Esophagus squamous epithelium (tissue), 5 donors: ENCODE data around the gene TXNDC12. TPM values are rescaled to one million over a fixed set of nuclear protein-coding genes. Genes with fewer than 3 reads are reported as not detected.
"Not testable (repeated sequence)": the region's sequence is repeated elsewhere in the genome, so short reads cannot be mapped to it uniquely, and the experiment has no call there.

Experiments used
- DNase-seq: peaks from one replicate; lab custom pipeline; 2025; lab: John Stamatoyannopoulos, UW
- H3K27ac ChIP-seq, 4 donors: fragments of 200-600 bp; sonication (generic); one replicate each; pipeline ENCODE4 v1.5.1; 2016 to 2019; ENCODE audit warnings: mild to moderate bottlenecking in 1 of 4
- H3K27me3 ChIP-seq, 4 donors: fragments of 200-600 bp; sonication (generic); 1 replicate in 3 of 4; 2 replicates in 1 of 4; pipeline versions ENCODE4 v1.5.1 to v1.6.0; 2017 to 2021; ENCODE audit warnings: antibody characterized with exemption in 1 of 4
- H3K36me3 ChIP-seq, 3 donors: fragments of 200-600 bp; sonication (generic); one replicate each; pipeline ENCODE4 v1.5.1; 2016 to 2019
- H3K4me1 ChIP-seq, 3 donors: fragments of 200-600 bp; sonication (generic); one replicate each; pipeline ENCODE4 v1.5.1; 2017 to 2019
- H3K4me3 ChIP-seq, 4 donors: fragments of 200-600 bp; sonication (generic); 1 replicate in 3 of 4; 2 replicates in 1 of 4; pipeline ENCODE4 v1.5.1; 2016 to 2019; ENCODE audit warnings: mild to moderate bottlenecking in 2 of 4, moderate library complexity in 1 of 4
- H3K9me3 ChIP-seq, 3 donors: fragments of 200-600 bp; sonication (generic); one replicate each; pipeline ENCODE4 v1.5.1; 2016 to 2019
- POLR2A ChIP-seq, 4 donors: fragments of 450-650 bp; IDR thresholded peaks; one replicate each; pipeline ENCODE4 v1.6.1; 2017; ENCODE audit warnings: antibody characterized with exemption in 4 of 4, mild to moderate bottlenecking in 4 of 4, moderate library complexity in 3 of 4
- WGBS, 2 donors: methylation state at CpG; one replicate each; pipeline ENCODE4 v1.1.5; 2018; 5-methylcytosine and 5-hydroxymethylcytosine counted together
- intact Hi-C: fragments of 100-400 bp; cut with DNase I; formaldehyde crosslinking; loops from one replicate; pipeline ENCODE4 v1.15.0; 2022
- total RNA-seq, 4 donors: library from RNA; depleted of rRNA; stranded (reverse); fragments of >200 nt; gene quantifications; one replicate each; pipeline ENCODE4 v1.1.0, GENCODE V29; 2016
- TF ChIP-seq, protein P1 (sequence below), 6 experiments: fragments of 450-650 bp in 4 of 6; fragments of 200-600 bp in 2 of 6; sonication (generic) in 2 of 6; IDR thresholded peaks; one replicate each; pipeline ENCODE4 v1.5.1; 2016 to 2019; ENCODE audit warnings: antibody characterized with exemption in 6 of 6, mild to moderate bottlenecking in 4 of 6, moderate library complexity in 4 of 6
- donor health status: DM: yes; HTN: yes; CAD: no.

The TXNDC12 gene
- total RNA-seq, 4 donors from 2014 or later, result 16.6 to 29.8 (median 23.2) TPM

DNA sequence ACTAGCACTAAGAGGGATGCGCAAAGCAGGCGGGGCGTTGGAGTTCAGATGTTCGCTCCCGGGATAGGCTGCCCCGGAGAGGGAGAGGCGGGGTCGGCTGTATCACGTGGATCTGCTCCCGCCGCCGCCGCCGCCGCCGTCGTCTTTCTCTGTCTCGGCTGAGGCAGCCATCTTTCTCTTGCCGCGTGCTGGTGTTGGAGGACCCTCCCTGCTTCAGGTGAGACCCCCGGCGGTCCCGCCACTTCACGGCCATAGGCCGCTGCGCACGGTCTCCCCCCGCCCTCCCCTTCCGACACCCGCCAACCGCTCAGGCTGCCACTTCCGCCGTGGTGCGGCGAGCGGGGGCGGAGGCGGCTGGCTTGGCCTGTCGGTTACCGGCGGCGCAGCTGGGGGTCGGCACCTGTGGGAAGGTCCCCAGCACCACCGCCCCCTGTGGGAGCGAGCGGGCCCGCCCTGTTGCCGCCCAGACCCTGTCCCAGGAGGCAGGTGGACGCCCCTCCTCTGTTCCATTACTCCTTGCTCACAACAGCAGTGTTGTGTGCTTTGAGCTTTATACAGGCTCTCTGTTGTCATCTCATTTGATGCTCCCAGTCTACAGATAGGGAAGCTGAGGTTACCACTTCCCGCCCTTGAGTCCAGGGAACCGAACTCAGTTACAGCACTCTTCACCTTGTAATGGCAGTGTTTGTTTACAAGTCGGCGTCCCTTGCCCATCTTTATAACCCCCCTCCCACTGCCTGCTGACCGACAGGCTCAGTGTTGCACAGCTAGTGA is 1.4 kb upstream of the TXNDC12 start, which contains the start of gene BTF3L4:
BTF3L4 (plus strand) TSS at position 133 of the 774 bp plus-strand sequence. CDS start 3,553 bp downstream, outside the sequence.
- TF ChIP-seq, protein P1, sequence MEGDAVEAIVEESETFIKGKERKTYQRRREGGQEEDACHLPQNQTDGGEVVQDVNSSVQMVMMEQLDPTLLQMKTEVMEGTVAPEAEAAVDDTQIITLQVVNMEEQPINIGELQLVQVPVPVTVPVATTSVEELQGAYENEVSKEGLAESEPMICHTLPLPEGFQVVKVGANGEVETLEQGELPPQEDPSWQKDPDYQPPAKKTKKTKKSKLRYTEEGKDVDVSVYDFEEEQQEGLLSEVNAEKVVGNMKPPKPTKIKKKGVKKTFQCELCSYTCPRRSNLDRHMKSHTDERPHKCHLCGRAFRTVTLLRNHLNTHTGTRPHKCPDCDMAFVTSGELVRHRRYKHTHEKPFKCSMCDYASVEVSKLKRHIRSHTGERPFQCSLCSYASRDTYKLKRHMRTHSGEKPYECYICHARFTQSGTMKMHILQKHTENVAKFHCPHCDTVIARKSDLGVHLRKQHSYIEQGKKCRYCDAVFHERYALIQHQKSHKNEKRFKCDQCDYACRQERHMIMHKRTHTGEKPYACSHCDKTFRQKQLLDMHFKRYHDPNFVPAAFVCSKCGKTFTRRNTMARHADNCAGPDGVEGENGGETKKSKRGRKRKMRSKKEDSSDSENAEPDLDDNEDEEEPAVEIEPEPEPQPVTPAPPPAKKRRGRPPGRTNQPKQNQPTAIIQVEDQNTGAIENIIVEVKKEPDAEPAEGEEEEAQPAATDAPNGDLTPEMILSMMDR (IDR thresholded peaks at IDR 0.05), result no peak
- peak in 2 of 4 donors; percentile 27 to 79 for TF ChIP-seq POLR2A (IDR thresholded peaks at IDR 0.05)
- no peaks in the 10 kb centered on the region for H3K9me3 ChIP-seq
- H3K4me1 ChIP-seq, result peaks cover 14 to 53% (median 38%) of the 10 kb centered on the region in 3 donors
- intact Hi-C loops, result no loop called here
- H3K36me3 ChIP-seq, result peaks cover 0 to 37% (median 12%) of the 10 kb centered on the region in 3 donors
- WGBS, 2 donors, result 0 to 1% methylated on average over 6 to 26 of the region's 54 CpGs
- DNase-seq, result peak; percentile 83
- H3K27me3 ChIP-seq, result no peaks in the 10 kb centered on the region
- peak within 1 kb of the TSS; percentile 73 to 99 (median 96) for H3K4me3 ChIP-seq
- peak within 1 kb of the TSS; percentile 90 to 98 (median 96) for H3K27ac ChIP-seq

DNA sequence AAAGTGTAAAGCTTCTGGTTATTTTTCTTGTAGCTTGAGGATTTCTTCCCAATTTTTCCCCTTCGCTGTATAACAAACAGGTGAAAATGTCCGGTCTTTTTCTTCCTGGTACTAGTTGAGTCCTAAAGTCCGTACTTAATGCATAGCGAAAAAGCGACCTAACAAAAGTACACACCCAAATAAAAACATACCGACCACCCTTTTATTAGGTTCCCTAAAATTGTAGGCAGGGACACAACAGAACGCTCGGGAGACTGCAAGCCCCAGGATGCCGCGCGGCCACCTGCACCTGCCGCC is 823 bp upstream of the TXNDC12 start:
- WGBS, 2 donors, result 0% methylated on average over 11 to 12 of the region's 12 CpGs

DNA sequence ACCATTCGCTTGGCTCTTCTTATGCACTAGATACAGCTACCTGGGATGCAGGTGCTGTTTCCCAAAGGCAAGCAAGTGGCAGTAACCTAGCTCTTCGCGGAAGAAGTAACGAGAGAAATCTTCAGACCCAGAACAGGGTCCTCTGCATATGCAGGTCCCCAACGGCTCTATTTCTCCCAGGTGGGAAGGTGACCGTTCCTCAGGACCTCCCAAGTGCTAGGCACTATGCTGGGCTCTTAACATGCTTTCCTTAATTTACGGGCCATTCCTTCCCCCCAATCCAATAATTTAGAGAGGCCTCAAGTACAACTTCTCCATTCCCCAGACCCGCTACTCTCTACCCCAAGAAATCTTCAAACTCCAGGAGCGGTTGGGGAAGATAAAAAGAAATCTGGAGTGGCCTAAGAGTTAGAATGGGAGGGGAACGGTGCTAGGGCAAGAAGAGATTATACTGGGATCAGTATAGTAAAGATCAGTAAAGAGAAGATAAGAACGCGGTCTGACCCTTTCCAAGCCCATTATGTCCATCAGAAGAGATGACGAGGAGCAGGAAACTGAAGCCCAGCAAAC is 410 bp downstream of the TXNDC12 start:
- WGBS, 2 donors, result 2% methylated on average over 11 to 13 of the region's 13 CpGs
- Histone ChIP-seq H3K27ac (peak overlapping the region; percentile 90 to 98 (median 96)), H3K9me3 (no peaks in the 10 kb centered on the region), H3K4me1 (peaks cover 14 to 48% (median 38%) of the 10 kb centered on the region in 3 donors), H3K4me3 (peak overlapping the region; percentile 73 to 99 (median 96)), H3K27me3 (no peaks in the 10 kb centered on the region), H3K36me3 (peaks cover 0 to 30% (median 0%) of the 10 kb centered on the region in 3 donors)
- no peak for TF ChIP-seq POLR2A (IDR thresholded peaks at IDR 0.05)
- TF ChIP-seq, protein P1 (IDR thresholded peaks at IDR 0.05), result no peak
- intact Hi-C loops, result no loop called here
- DNase-seq, result no peak

More for the DNA sequence above, 823 bp upstream of the TXNDC12 start:
- Histone ChIP-seq H3K36me3 (peaks cover 0 to 37% (median 6%) of the 10 kb centered on the region in 3 donors), H3K4me1 (peaks cover 14 to 53% (median 38%) of the 10 kb centered on the region in 3 donors), H3K27me3 (no peaks in the 10 kb centered on the region), H3K9me3 (no peaks in the 10 kb centered on the region), H3K4me3 (peak overlapping the region; percentile 73 to 99 (median 96)), H3K27ac (peak overlapping the region; percentile 90 to 98 (median 96))
- TF ChIP-seq, protein P1 (IDR thresholded peaks at IDR 0.05), result no peak
- no peak for TF ChIP-seq POLR2A (IDR thresholded peaks at IDR 0.05)
- intact Hi-C loops, result no loop called here
- DNase-seq, result no peak

DNA sequence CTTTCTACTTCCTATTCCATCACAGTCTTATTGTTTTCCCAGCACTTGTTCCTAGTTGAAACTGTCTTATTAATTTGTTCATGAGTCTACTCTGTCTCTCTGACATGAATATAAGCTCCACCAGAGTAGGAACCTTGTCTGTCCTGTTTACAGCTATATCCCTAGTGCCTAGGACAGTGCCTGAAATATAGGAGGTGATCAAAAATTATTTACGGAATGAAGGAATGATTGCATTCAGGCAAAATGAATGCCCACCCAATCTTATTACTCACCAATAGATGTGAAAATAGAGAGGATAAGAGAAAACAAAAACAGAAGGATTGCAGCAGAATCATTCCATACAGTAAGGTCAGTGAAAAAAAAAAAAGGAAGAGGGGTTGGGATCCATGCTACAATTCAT is 1.1 kb downstream of the TXNDC12 start:
- no peaks in the 10 kb centered on the region for H3K9me3 ChIP-seq
- TF ChIP-seq POLR2A (IDR thresholded peaks at IDR 0.05), result no peak
- TF ChIP-seq, protein P1 (IDR thresholded peaks at IDR 0.05), result no peak
- H3K36me3 ChIP-seq, result peaks cover 0 to 30% (median 0%) of the 10 kb centered on the region in 3 donors
- WGBS, 2 donors, result 93 to 100% methylated on average over 1 of the region's 1 CpG
- intact Hi-C loops, result no loop called here
- H3K4me1 ChIP-seq, result peaks cover 14 to 41% (median 34%) of the 10 kb centered on the region in 3 donors
- peak overlapping the region in 1 of 4 donors; percentile 90 for H3K27ac ChIP-seq
- peak overlapping the region in 3 of 4 donors; percentile 73 to 99 (median 94) for H3K4me3 ChIP-seq
- DNase-seq, result no peak
- no peaks in the 10 kb centered on the region for H3K27me3 ChIP-seq

DNA sequence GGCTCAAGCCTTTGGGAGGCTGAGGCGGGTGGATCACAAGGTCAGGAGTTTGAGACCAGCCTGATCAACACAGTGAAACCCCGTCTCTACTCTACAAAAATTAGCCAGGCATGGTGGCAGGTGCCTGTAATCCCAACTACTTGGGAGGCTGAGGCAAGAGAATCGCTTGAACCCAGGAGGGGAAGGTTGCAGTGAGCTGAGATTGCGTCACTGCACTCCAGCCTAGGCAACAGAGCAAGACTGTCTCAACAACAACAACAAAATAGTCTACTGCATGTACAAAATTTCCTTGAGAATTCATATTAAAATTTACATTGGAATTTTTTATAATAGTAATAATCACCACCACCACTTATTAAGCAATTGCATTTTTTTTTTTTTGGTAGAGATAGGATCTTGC is 5.7 kb downstream of the TXNDC12 start:
- 84 to 98% methylated on average over 3 to 4 of the region's 4 CpGs for WGBS, 2 donors
- H3K27me3 ChIP-seq, H3K4me3 ChIP-seq, intact Hi-C loops, H3K27ac ChIP-seq, H3K9me3 ChIP-seq, DNase-seq: not testable (repeated sequence)
- peaks cover 0 to 42% (median 0%) of the 10 kb centered on the region in 3 donors for H3K36me3 ChIP-seq
- peaks cover 2 to 13% (median 11%) of the 10 kb centered on the region in 3 donors for H3K4me1 ChIP-seq

DNA sequence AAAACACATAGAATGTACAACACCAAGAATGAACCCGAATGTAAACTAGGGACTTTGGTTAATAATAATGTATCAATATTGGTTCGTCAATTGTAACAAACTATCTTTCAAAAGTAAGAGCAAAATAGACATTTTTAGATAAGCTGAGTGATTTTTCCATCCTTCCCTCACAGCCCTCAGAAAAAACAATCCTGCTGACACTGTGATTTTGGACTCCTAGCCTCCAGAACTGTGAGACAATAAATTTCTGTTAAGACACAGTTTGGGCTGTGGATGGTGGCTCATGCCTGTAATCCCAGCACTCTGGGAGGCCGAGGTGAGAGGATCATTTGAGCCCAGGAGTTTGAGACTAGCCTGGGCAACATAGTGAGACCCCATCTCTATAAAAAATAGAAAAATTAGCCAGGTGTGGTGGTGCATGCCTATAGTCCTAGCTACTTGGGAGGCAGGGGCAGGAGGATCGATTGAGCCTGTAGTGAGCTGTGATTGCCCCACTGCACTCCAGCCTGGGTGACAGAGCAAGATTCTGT is 9.3 kb downstream of the TXNDC12 start:
- DNase-seq, H3K4me3 ChIP-seq, H3K27me3 ChIP-seq, intact Hi-C loops, H3K27ac ChIP-seq, H3K9me3 ChIP-seq, H3K4me1 ChIP-seq: not testable (repeated sequence)
- 95 to 97% methylated on average over 4 of the region's 4 CpGs for WGBS, 2 donors
- peaks cover 0 to 29% (median 0%) of the 10 kb centered on the region in 3 donors for H3K36me3 ChIP-seq
